ENCODE data around the gene SAMSN1.

- TF ChIP-seq CTCF (IDR thresholded peaks at IDR 0.05): no peak
- no peak for TF ChIP-seq POLR2A (IDR thresholded peaks at IDR 0.05)
Observed at GRCh38 chr21:14495075-14495474, 51.0 kb downstream of the SAMSN1 start.
